OCI-LY3 (cell line): ENCODE results near the gene CMTM2.

ENCODE experiments used
- EZH2phosphoT487 ChIP-seq: fragments of 200-600 bp; shearing (Covaris generic); IDR thresholded peaks from 2 replicates; pipeline ENCODE4 v1.6.1; 2018; ENCODE audit warnings: antibody characterized with exemption, mixed run types, low read depth
- TF ChIP-seq, protein P1 (sequence below): fragments of 200-600, 300-600 bp; sonication (generic); IDR thresholded peaks from 2 replicates; pipeline ENCODE4 v1.5.1; 2014; ENCODE audit warnings: antibody characterized with exemption, low read length, low read depth

DNA sequence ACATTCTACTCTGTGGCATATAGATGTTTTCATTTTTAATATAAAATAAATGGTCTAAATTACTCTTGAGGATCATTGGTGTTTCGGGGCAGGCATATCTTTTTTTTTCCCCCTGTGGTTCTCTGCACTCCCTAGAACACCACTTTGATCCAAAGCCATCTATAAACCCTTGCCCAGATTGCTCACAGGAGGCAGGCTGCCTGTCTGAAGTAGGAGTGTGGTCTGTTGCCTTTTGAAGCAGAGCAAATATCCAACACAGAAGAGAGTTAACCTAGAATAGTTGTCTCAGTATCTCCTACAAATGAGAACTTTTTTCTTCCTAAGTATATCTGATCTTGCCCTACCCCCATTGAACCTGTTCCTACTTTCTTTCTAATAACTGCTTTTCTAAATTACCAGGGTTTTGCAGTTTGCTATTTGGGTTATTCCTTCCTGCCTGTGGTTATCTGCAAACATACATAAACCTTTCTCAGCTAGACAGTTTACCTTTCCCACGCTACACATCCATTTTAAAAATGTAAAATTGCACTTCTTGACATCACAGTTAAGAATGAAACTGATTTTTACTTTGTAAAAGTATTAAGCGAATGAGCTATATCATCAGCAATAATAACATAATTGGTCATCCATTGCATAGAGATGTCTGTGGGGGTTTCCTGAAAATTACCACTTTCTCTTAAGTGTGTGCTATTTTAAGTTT lies 17.7 kb upstream of the CMTM2 start:
- TF ChIP-seq, protein P1, sequence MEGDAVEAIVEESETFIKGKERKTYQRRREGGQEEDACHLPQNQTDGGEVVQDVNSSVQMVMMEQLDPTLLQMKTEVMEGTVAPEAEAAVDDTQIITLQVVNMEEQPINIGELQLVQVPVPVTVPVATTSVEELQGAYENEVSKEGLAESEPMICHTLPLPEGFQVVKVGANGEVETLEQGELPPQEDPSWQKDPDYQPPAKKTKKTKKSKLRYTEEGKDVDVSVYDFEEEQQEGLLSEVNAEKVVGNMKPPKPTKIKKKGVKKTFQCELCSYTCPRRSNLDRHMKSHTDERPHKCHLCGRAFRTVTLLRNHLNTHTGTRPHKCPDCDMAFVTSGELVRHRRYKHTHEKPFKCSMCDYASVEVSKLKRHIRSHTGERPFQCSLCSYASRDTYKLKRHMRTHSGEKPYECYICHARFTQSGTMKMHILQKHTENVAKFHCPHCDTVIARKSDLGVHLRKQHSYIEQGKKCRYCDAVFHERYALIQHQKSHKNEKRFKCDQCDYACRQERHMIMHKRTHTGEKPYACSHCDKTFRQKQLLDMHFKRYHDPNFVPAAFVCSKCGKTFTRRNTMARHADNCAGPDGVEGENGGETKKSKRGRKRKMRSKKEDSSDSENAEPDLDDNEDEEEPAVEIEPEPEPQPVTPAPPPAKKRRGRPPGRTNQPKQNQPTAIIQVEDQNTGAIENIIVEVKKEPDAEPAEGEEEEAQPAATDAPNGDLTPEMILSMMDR: no peak
- TF ChIP-seq EZH2phosphoT487: no peak
